ENCODE results near the gene ALG3.

Gene ALG3

GRCh38 chr3:184223946-184224345, 24.8 kb downstream of the ALG3 start:
- H3K27me3 ChIP-seq (replicated peaks; ENCODE audit: control insufficient read depth, insufficient read depth, low read length) = no peaks in the 10 kb centered on the region; the same call in 1 of the 2 replicates
- H3K4me3 ChIP-seq (replicated peaks; ENCODE audit: low read depth, low read length) = no peak overlapping the region
- H3K36me3 ChIP-seq (ENCODE audit: control insufficient read depth, insufficient read depth, low read length) = no peaks in the 10 kb centered on the region
- no peak for DNase-seq (ENCODE audit: extremely low read depth, insufficient read length)
- TF ChIP-seq CTCF (IDR thresholded peaks at IDR 0.05; ENCODE audit: insufficient read depth, low read length, poor library complexity, severe bottlenecking) = no peak

- no peak for DNase-seq (ENCODE audit: extremely low read depth, insufficient read length)
- no peak overlapping the region for H3K4me3 ChIP-seq (replicated peaks; ENCODE audit: low read depth, low read length)
- H3K27me3 ChIP-seq (replicated peaks; ENCODE audit: control insufficient read depth, insufficient read depth, low read length) = no peaks in the 10 kb centered on the region
- H3K36me3 ChIP-seq (ENCODE audit: control insufficient read depth, insufficient read depth, low read length) = no peaks in the 10 kb centered on the region
- no peak for TF ChIP-seq CTCF (IDR thresholded peaks at IDR 0.05; ENCODE audit: insufficient read depth, low read length, poor library complexity, severe bottlenecking)
Measured at GRCh38 chr3:184222521-184222920, 26.2 kb downstream of the ALG3 start.

GRCh38 chr3:184218814-184219213, 29.9 kb downstream of the ALG3 start:
- Histone ChIP-seq H3K36me3 (ENCODE audit: control insufficient read depth, insufficient read depth, low read length) (no peaks in the 10 kb centered on the region), H3K27me3 (replicated peaks; ENCODE audit: control insufficient read depth, insufficient read depth, low read length) (no peaks in the 10 kb centered on the region), H3K4me3 (replicated peaks; ENCODE audit: low read depth, low read length) (no peak overlapping the region)
- no peak for DNase-seq (ENCODE audit: extremely low read depth, insufficient read length)
- TF ChIP-seq CTCF (IDR thresholded peaks at IDR 0.05; ENCODE audit: insufficient read depth, low read length, poor library complexity, severe bottlenecking) = no peak

GRCh38 chr3:184211718-184212117, 37.0 kb downstream of the ALG3 start:
- Histone ChIP-seq H3K27me3 (replicated peaks; ENCODE audit: control insufficient read depth, insufficient read depth, low read length) (no peaks in the 10 kb centered on the region), H3K4me3 (replicated peaks; ENCODE audit: low read depth, low read length) (no peak overlapping the region), H3K36me3 (ENCODE audit: control insufficient read depth, insufficient read depth, low read length) (no peaks in the 10 kb centered on the region)
- no peak for TF ChIP-seq CTCF (IDR thresholded peaks at IDR 0.05; ENCODE audit: insufficient read depth, low read length, poor library complexity, severe bottlenecking)
- DNase-seq (ENCODE audit: extremely low read depth, insufficient read length) = no peak

GRCh38 chr3:184211297-184211696, 37.5 kb downstream of the ALG3 start:
- no peak for DNase-seq (ENCODE audit: extremely low read depth, insufficient read length)
- H3K27me3 ChIP-seq (replicated peaks; ENCODE audit: control insufficient read depth, insufficient read depth, low read length) = no peaks in the 10 kb centered on the region
- no peak for TF ChIP-seq CTCF (IDR thresholded peaks at IDR 0.05; ENCODE audit: insufficient read depth, low read length, poor library complexity, severe bottlenecking)
- H3K36me3 ChIP-seq (ENCODE audit: control insufficient read depth, insufficient read depth, low read length) = no peaks in the 10 kb centered on the region
- H3K4me3 ChIP-seq (replicated peaks; ENCODE audit: low read depth, low read length) = no peak overlapping the region

Data from GM06990 (cell line).